ENCODE results near the gene FCRLB.

DNA sequence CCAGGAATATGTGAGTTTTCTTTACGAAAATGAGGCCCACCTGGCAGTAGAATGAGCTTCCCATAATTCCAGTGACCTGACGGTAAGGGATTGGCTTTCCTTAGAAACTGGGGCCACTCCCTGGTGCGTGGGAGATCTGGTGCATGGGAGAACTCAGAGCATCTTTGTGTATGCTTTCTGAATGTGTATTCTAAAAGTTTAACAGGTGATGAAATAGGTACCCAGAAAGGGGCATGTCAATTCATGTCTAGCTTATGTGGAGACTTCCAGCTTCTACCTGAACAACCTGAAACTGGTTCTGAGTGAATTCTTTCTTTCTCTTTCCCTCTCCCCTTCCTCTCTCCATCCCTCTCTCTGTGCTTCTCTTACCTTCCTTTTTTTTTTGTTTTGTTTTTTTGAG, 29.5 kb upstream of the FCRLB start:
- no peak for TF ChIP-seq POLR2A (IDR thresholded peaks at IDR 0.05)
- TF ChIP-seq, protein P1, sequence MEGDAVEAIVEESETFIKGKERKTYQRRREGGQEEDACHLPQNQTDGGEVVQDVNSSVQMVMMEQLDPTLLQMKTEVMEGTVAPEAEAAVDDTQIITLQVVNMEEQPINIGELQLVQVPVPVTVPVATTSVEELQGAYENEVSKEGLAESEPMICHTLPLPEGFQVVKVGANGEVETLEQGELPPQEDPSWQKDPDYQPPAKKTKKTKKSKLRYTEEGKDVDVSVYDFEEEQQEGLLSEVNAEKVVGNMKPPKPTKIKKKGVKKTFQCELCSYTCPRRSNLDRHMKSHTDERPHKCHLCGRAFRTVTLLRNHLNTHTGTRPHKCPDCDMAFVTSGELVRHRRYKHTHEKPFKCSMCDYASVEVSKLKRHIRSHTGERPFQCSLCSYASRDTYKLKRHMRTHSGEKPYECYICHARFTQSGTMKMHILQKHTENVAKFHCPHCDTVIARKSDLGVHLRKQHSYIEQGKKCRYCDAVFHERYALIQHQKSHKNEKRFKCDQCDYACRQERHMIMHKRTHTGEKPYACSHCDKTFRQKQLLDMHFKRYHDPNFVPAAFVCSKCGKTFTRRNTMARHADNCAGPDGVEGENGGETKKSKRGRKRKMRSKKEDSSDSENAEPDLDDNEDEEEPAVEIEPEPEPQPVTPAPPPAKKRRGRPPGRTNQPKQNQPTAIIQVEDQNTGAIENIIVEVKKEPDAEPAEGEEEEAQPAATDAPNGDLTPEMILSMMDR (IDR thresholded peaks at IDR 0.05): no peak

All from breast epithelium (tissue), 3 donors.